SK-MEL-5 (cell line): Measurements from ENCODE around the gene BHLHE40. TPM values are rescaled to one million over a fixed set of nuclear protein-coding genes. Genes with fewer than 3 reads are reported as not detected.

Experiments
- DNase-seq: peaks from one replicate; pipeline ENCODE4 v3.0.0-alpha.2; 2016; ENCODE audit warnings: low read depth, low spot score
- in situ Hi-C: cut with HindIII; loops from 2 replicates; pipeline ENCODE4 v1.10.0; 2016; ENCODE audit warnings: low sequenced_read_pairs, high pct_unique_total_duplicates, low pct_unique_long_range_greater_than_20kb
- total RNA-seq: library from RNA; depleted of rRNA; stranded (reverse); fragments of >200 nt; shearing (Covaris generic); gene quantifications from 2 replicates; pipeline ENCODE4 v1.2.3, GENCODE V29; 2014

Gene BHLHE40
- total RNA-seq, 1 experiment from 2014 or later, result 61.3 TPM

DNA sequence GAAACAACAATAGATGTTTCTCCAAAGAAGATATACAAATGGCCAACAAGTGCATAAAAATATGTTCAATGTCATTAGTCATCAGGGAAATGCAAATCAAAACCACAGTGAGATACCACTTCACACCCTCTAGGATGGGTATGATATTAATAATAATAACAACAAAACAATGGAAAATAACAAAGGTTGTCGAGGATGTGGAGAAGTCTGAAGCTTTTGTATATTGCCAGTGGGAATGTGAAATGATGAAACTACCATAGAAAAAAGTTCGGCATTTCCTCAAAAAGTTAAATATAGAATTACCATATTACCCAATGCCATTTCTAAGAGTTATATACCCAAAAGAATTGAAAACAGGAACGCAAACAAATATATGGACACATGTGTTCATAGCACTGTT is 10.8 kb downstream of the BHLHE40 start:
- in situ Hi-C loops, result no loop called here
- no peak for DNase-seq

- in situ Hi-C loops, result no loop called here
Measured at GRCh38 chr3:4992118-4992517, 12.9 kb downstream of the BHLHE40 start.

GRCh38 chr3:4993276-4994143 is 14.3 kb downstream of the BHLHE40 start:
- in situ Hi-C loops, result no loop called here
- no peak for DNase-seq

More at GRCh38 chr3:4992118-4992517, 12.9 kb downstream of the BHLHE40 start:
- no peak for DNase-seq

DNA sequence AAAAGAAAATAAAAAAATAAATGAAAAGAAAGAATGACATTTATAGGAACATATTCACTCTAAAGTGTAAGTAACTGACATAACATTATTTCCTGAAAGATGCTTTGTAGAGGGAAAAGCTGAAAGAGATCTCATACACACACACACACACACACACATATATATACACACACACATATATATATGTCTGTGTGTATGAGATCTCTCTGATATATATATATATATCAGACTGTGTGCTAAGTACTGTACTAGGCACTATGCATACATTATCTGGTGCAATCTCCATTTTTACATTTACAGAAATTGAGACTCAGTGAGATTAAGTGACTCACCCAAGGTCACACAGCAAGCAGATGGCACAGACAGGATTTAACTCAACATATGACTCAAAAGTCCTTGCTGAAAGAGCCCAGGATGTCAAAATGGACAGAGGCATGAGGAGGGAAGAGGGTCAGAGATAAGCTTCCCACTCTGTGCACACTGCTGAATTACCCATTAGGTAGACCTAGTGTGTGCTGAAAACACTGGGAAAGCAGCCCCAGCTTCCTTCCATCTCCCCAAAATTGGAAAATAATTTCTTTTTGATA is 15.0 kb downstream of the BHLHE40 start:
- in situ Hi-C loops, result no loop called here
- no peak for DNase-seq

- peak; percentile 44 for DNase-seq
- in situ Hi-C loops, result no loop called here
Measured at GRCh38 chr3:4994823-4995499, 15.7 kb downstream of the BHLHE40 start.

DNA sequence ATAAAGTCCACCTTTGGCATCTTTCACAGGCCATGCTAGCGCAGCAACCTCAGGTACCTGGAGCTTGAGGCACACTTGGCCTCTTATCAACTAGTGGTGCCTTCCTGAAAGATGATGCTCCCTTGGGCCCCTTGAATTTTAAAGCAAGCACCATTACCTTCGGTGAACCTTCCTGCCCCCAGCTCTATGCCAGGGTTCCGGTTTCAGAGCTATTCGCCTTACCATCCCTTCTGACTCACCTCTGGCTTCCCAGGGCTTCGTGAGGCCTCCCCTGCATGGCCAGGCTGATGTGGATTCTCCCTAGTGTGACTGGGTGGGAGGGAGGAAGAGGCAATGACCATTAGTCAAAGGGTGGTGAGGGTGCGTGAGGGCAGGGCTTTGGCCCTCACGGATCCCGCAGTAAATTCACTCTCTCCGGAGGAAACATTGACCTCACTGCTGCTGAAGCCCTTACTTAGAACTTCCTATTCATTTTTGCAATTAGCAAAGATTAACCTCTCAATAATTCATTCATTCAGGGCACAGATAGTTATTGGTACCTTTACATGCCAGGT is 16.3 kb downstream of the BHLHE40 start:
- in situ Hi-C loops, result no loop called here

DNA sequence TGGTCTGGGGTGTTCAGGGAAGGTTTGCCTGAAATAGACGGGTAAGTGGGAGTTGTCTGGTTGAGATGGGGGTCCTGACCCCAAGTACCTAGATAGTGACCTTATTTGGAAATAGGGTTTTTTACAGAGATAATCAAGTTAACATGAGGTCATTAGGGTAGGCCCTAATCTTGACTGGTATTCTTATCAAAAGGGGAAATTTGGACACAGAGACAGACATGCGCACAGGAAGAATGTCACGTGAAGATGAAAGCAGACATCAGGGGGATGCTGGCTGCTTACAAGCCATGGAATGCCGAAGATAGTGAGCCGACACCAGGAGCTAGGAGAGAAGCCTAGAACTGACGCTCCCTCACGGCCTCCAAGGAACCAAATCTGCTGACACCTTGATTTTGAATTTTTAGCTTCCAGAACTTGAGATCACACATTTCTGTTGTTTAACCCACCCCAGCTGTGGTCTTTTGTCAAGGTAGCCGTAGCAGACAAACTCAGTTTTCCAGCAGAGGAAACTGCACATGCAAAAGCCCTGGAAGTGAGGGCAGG is 17.1 kb downstream of the BHLHE40 start:
- DNase-seq, result no peak
- in situ Hi-C loops, result no loop called here

More for the DNA sequence above, 16.3 kb downstream of the BHLHE40 start:
- no peak for DNase-seq

GRCh38 chr3:4996771-4997291 is 17.6 kb downstream of the BHLHE40 start:
- no peak for DNase-seq
- in situ Hi-C loops, result no loop called here

GRCh38 chr3:4997946-4998345 is 18.7 kb downstream of the BHLHE40 start:
- DNase-seq, result no peak
- in situ Hi-C loops, result no loop called here

- in situ Hi-C loops, result no loop called here
- no peak for DNase-seq
Measured at GRCh38 chr3:4999531-5000184, 20.4 kb downstream of the BHLHE40 start.

GRCh38 chr3:5001135-5001534 is 21.9 kb downstream of the BHLHE40 start:
- in situ Hi-C loops, result no loop called here
- DNase-seq, result no peak

- in situ Hi-C loops, result no loop called here
- no peak for DNase-seq
Measured at GRCh38 chr3:5001805-5002173, 22.6 kb downstream of the BHLHE40 start.

DNA sequence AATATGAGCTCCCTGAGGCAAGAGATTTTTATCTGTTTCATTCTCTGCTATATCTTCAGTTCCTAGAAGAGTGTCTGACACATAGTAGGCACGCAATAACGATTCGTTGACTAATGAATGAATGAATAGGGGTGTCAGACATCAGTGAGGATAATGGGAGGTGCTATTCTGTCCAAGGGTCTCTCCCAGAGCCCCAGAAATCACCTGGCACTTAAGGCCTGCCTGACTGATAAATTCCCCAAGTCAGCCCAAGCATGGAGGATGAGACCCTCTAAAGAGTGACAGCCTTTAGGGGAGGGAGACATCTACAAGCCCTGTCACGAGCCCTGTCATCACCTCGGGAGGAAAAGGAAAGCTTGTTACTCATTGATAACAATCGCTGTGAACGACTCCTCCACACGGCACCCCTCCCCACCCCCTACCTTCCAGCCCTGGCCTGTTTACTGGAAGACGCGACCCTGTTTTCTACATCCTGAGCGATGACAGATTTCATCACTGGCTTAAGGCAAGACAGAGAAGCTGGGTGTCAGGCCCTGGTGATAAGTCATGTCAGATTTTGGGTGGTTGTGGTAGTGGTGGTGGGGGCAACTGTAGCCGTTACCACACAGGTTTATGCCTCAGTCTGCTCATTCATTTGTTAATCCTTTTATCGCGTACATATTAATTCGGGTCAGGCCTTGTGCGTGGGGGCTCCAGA is 23.1 kb downstream of the BHLHE40 start:
- DNase-seq, result no peak
- in situ Hi-C loops, result no loop called here

- in situ Hi-C loops, result no loop called here
- DNase-seq, result no peak
Measured at GRCh38 chr3:5002871-5003247, 23.6 kb downstream of the BHLHE40 start.

DNA sequence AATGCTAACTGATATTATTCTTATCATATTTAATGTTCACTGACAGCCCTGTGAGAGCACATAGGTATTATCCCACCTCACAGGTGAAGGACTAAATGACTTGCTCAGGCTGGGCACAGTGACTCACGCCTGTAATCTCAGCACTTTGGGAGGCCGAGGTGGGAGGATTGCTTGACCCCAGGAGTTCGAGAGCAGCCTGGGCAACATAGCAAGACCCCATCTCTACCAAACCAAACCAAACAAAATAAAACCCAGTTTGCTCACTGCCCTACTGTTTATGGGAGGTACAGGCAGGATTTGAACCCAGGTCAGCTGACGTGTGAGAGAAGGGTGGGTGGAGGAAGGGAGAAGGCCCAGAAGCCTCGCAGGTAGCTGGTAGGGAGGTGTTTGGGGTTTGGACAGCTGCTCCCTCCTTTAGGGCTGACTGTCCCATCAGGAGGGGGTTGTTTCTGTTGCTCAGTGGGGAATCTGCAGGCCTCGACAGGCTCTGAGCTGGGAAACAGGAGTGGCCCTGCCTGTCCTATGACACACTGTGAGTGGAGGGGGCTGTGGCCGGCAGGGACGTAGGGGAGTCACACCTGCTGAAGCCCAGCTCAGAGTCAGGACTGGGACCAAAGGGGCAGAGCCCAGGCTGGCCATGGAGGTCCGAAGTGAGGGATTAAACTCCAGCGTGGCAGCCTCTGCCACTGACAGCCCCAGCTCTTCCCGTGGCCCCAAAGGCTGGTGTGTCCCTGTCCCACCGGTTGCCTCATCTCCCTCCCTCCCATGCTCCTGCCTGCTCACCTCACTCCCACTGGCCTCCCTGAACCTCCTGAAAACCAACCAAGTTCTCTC is 25.3 kb downstream of the BHLHE40 start:
- in situ Hi-C loops, result no loop called here
- DNase-seq, result no peak

DNA sequence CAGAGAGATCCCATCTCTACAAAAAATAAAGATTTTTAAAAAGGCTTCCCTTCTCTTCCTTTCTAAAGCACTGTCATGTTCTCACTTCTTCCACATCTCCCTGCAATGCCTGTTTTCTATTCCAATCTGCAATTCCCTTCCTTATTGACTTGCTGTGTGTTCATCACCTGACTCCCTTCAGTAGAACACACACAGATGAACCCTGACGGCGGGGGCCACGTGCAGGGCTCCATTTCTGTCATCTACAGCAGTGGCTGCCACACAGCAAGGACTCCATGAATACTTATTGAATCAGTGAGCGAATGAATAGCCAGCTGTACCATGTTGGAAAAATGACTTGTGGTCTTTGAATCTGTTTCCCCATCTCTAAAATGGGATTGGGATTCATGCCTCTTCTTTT is 26.1 kb downstream of the BHLHE40 start:
- in situ Hi-C loops, result no loop called here
- DNase-seq, result peak; percentile 49
